Muscle of arm (tissue), 12 donors: Measurements from ENCODE around the gene IER5. TPM values are rescaled to one million over a fixed set of nuclear protein-coding genes. Genes with fewer than 3 reads are reported as not detected.
A peak's percentile ranks its signal among the peaks of the same experiment; 100 is the strongest.

Experiments used
- DNase-seq: peaks from one replicate; pipeline ENCODE4 v3.0.0-alpha.2; 2013
- polyA plus RNA-seq, 12 donors: library from polyadenylated mRNA; unstranded; fragments of 120-200 nt; gene quantifications; one replicate each; pipeline ENCODE4 v1.2.1, GENCODE V29; 2013; ENCODE audit not compliant: insufficient read length in 12 of 12

Gene IER5
- polyA plus RNA-seq, 12 donors, result 3.9 to 9.7 (median 7.7) TPM; not detected in 1

DNA sequence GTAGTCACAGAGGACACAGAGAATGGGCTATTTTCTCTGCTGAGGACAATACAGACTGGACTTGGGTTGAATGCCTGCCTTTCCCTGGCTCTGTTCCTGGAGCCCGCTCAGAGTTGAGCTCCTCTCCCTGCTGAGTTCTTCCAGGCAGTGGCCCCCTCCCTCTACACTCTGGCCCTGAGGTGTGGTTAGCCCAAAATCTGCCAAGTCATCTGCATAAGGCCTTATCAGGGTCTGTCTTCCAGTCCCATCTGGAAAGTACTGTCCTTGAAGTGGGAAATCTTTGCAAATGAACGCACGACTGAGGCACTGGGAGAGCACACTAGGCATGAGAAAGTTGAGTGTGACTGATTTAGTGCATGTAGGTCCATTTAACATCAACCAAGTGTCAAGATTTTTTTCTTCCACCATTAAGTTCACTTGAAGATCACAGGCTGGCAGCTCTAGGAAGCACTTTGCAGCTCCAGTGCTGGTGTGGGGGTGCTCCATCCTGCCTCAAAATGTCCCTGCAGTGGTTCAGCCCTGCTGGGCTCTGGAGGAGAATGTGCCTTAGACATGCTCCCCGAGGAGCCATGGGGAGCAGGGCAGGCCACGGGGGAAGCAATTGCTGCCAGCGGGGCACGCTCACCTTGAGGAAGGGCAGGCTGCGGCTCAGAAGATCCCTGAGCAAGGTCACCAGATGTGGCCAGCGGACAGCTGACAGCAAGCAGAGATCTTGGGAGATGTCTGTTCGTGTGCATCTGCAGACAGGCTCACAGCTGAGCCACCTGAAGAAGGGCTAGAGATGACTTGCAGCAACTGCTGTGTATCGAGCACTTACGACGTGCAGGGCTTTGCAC, 41.5 kb downstream of the IER5 start:
- no peak for DNase-seq

DNA sequence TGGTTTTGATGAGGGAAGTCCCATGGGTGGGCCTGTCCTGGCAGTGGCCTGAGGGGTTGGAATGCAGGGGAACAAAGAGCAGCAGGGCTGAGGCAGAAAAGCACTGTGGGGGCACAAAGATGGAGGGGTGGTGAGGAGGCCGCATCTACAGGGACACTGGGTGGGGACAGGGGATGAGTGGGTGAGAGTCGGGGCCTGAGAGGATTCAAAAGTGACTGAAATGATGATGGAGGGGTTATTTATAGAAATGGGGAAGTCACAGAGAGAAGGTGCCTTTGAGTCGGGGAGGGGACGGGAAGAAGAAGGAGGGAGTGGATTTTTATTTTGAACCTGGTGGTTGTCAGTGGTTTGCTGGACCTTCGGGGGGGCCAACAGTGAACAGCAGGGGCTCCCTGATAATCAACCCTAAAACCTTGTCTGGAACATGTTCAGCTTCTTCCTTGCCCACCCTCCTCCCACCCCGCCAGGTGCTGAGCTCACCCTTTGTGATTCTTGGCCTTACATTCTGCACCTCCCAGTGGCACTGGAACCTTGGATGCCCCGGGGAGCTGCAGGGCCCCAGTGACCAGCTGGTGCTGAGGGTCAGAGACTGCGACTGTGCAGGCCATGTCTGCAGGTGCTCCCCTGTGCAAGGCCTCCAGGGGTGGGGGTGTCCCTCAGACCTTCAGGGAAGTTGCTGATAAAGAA, 42.9 kb downstream of the IER5 start:
- DNase-seq, result no peak

DNA sequence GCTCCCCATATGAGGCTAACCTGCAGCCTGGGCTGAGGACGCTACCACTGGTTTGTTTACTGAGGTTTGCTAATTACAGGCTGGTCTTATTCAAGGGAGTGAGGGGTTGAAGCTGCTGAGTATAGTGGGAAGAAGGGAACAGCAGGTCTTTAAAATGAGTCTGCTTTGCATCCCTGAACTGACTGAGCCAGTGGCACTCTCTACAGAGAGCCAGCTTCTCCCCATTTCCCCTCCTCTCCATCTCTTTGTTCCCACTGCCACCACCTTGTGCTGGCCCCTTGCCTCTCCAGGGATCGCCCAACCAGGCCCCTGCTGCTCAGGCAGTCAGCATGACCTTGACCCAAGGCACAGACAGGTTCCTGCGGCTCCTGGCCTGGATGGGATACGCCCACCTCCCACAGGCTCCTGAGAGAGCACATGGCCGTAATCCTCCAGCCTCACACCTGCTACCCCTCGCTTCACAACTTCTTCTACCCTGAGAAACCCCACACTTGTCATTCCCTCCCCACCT, 45.0 kb downstream of the IER5 start:
- no peak for DNase-seq

DNA sequence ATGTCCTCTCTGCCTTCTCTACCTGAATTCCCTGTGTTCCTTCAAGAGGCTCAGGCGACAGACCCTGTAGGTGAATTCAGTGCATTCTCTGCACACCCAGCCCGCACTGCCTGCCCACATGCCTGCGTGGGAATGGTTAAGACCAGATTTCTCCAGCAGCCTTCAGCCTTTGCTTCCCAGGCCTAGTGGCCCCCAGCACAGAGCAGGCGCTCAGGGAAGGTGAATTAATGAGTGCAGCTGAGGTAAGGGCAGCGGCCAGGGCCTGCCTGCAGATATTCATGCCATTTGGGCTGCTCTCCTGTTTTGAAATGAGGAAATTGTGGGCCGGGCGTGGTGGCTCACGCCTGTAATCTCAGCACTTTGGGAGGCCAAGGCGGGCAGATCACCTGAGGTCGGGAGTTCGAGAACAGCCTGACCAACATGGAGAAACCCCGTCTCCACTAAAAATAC, 45.5 kb downstream of the IER5 start:
- no peak for DNase-seq

DNA sequence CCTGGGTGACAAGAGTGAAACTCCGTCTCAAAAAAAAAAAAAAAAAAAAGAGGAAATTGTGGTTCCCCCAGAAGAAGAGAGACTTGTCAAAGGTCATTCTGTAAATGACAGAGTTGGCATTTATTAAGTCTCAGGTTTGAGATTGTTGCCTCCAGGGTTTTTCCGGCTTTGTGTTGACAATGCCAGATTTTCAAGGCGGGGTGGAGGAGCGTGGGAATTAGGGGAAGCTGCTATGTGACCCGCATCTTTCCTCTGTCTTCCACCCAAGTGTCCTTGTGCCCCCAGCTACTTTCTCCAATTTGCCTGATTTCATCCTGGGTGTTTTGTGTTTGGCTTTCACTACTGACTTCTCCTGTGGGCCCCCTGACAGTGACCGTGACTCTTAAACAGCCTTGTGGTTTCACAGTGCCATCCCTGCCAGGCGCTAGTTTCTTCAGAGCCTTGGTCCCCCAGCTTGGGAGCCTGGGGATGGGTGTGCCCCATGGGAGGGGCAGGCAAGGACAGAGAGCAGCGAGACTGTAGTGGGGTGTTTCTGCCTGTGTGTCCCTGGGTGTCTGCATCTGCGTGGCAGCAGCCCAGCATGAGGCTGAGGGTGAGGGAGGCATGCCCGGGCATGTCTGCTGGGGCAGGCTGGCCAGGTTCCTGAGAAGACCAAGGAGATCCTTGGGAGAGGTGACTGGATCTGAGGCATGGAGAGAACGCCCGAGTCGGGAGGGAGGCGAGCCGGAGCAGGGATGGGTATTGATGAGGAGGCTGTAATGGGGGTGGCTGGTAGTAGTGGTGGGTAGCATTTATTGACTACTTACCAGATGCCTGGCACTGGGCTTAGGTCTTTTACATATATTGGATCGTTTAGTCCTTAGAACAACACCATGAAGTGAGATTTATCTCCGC, 46.3 kb downstream of the IER5 start:
- no peak for DNase-seq

DNA sequence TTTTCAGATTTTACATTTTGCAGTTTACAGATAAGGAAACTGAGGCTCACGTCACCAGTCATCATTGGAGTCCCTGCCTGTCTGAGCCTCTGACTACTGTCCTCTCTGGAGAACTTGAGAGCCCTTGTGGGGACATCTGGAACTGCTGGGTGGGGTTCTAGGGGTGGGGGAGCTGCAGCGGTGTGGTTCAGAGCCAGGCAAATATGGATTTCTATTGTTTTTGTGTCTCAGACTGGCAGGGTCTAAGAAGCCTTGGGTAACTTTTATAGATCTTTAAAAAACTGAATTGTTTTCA, 46.9 kb downstream of the IER5 start:
- DNase-seq, result no peak

DNA sequence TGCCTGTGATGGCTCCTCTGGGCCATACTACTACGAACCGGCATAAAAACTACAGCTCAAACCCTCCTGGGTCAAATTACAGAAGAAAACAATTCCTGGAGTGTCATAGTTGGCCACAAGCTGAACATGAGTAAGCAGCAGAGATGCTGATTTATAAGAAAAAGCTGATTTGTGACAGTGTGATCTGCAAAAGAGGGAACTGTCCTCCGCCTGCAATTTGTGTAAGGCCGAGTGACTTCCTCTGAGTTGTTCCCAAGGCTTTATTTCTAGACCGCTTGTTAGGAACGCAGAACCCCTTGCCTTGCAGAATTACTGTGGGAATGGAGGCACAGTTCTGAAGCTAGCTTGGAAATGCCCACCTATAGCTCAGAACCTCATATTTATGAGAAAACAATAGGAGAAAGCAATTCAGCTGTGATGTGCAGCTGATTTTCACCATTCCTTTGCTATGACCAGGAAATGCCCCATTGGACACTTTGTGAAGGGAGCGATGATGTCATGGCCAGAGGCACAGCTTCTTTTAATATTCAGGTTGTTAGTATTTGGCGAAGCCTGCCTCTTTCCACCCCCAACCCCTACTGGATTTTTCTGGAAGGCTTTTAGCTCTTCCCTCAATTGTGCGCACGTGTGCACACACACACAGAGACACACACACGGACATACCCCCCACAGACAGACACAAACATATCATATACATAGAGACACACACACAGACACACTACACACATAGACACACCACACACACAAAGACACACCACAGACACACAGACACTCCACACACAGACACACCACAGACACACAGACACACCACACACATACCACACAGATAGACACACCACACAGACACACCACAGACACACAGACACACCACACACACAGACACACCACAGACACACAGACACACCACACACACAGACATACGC, 47.6 kb downstream of the IER5 start:
- peak; percentile 41 for DNase-seq

DNA sequence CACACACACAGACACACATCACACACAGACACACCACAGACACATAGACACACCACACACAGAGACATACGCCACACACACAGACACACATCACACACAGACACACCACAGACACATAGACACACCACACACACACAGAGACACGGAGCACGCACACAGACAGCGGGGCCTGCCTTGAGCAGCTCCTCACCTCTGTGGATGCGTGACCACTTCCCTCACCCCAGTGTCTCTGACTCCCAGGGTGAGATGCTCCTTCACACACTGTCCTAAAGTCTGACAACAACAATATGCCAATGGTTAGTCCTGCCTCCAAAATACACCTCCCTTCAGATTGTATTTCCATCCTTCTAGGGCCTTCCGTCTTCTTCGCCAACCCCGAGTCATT, 48.2 kb downstream of the IER5 start:
- DNase-seq, result no peak

DNA sequence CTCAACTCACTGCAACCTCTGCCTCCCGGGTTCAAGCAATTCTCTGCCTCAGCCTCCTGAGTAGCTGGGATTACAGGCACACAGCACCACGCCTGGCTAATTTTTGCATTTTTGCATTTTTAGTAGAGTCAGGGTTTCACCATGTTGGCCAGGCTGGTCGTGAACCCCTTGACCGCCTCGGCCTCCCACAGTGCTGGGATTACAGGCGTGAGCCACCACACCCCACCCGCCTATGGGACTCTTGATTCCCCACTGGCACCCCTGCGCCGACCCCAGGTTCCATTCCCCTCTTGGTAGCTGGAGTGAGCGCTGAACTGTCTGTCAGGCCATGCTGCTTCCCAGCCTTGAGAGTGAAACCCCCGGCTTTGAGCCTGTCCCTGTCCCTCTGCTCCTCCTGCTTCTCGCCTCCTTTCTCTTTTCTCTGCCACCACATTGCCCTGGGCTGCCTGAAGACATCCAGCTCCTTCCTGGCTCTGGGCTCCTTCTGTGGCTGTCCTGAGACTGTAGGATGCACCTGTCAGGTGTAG, 48.8 kb downstream of the IER5 start:
- no peak for DNase-seq

DNA sequence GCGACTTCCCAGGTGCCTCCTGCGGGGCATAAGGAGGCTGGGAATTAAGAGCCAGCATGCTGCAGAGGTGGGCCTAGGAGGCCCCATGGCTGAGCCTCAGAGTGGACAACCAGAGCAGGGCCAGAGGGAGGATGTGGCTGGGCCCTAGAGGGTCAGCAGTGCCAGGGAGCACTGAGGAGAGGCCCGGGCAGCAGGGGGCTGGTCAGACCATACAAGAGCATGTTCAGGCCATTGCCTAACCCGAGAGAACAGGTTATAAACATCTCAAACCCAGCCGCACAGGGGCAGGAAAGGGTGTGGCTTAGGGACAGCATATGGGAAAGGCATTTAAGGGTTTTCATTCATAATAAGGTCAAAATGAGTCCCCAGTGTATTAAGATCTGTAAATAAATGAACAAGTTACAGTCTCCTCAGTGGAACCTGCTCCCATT, 51.1 kb downstream of the IER5 start:
- DNase-seq, result no peak

DNA sequence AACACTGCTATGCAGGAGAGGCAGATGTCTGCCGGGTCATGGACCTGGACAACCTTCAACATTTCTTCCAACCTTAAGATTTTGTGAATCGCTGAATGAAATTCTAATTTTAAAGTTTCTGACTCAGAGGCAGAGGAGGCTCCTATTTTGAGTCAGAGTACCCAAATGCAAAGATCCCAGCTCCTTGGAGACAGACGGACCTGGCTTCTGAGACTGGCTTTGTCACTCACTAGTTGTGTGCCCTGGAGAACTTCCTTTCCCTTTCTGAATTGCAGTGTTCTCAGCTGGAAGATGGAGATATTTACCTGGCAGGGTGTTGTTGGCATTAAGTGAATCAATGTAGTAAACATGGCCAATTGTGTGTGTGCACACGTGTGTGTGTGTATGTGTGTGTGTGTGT, 51.9 kb downstream of the IER5 start:
- no peak for DNase-seq

DNA sequence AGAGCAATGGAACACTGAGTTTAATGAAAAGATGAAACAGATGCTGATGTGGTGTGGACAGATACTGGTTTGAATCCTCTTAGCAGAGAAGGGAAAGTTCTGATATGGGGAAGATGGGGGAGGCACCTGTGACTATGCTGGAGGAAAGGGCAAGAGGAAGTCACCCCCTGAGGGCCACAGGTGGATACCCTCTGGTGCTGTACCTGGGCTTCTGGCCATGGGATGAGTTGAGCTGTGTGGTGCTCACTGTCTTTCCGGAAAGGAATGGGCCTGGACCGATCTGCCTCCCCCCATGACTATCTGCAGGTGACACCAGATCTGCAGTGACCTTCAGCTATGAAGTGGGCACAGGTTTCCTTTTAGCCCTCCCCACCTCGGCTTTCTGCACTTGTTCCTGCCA, 52.4 kb downstream of the IER5 start:
- DNase-seq, result no peak

DNA sequence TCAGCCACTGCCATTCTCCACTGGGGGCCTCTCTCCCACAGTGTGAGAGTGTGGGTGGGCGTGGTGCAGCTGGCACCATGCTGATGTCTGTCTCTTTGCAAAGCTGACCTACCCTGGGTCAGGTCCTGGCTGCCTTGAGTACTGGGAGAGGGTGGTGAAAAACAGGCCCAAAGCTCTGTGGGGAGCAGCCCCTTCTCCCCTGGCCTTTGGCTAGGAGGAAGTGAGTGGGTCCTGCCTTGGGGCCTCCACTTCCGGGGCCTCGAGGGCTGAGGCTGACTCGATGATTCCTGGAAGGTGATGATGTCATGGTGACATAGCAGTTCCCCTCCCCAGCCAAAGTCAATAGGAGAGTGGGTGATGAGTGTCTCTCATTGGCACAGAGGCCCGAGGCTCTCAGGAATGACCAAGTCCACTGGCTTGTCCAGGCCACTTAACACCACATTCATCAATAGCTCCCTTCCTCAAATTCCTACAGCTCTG, 53.0 kb downstream of the IER5 start:
- DNase-seq, result no peak

Other genes with a start within 250 kb of the IER5 start
- 10 to 100 TPM in 4 of 12 donors, 1 to 10 TPM in 7, not detected in 1; 6.8 to 22.5 (median 9.3) TPM for gene KIAA1614, start 175.8 kb upstream of the IER5 start, polyA plus RNA-seq
- 10 to 100 TPM in 11 of 12 donors, not detected in 1; 15.3 to 21.8 (median 18.6) TPM for gene STX6, start 65.8 kb upstream of the IER5 start, polyA plus RNA-seq
- 1 to 10 TPM in 11 of 12 donors, not detected in 1; 3.4 to 8.5 (median 4.5) TPM for gene MR1, start 54.7 kb upstream of the IER5 start, polyA plus RNA-seq